ENCODE results near the gene RPS6KA2.

DNA sequence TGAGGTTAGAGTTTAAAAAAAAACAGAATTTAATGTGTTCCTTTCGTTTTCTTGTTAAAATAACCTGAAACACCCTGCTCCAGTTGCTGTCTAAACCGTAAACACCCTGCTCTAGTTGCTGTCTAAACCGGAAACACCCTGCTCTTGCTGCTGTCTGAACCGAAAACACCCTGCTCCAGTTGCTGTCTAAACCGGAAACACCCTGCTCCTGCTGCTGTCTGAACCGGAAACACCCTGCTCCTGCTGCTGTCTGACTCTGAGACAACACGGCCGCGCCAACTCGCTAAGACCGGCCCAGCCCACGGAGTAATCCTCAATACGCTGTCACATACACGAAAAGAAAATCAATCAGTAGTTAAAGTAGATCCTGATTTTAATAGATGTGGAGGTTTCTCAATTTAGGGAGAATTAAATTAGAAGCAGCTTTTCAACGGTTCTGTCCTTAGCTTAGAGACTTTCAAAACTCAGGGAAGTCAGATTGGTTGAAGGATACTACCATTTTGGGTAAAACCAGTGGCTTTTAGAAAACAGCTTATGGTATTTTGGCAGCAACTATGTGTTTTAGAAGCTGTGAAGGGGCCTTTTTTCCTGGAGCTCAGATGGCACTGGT, 138.9 kb downstream of the RPS6KA2 start:
- TF ChIP-seq POLR2A (IDR thresholded peaks at IDR 0.05) (no peak), CTCF (IDR thresholded peaks at IDR 0.05) (no peak)
